NCI-H1105 treated with DMSO at 0.1 percent for 48 hours (cell line): Measurements from ENCODE around the gene DVL1.
A peak's percentile ranks its signal among the peaks of the same experiment; 100 is the strongest.

ENCODE experiments used
- DNase-seq: peaks from one replicate; lab custom pipeline; 2025; lab: John Stamatoyannopoulos, UW

DVL1 gene

GRCh38 chr1:1355416-1355815 is 6.2 kb upstream of the DVL1 start:
- peak; percentile 26 for DNase-seq

GRCh38 chr1:1354271-1355247 is 5.3 kb upstream of the DVL1 start:
- DNase-seq, result peak; percentile 13

GRCh38 chr1:1353389-1354151 is 4.4 kb upstream of the DVL1 start:
- peak; percentile 19 for DNase-seq

- no peak for DNase-seq
Measured at GRCh38 chr1:1352786-1353388, 3.7 kb upstream of the DVL1 start.

GRCh38 chr1:1351511-1352427 is 2.6 kb upstream of the DVL1 start:
- DNase-seq, result no peak

- DNase-seq, result peak; percentile 14
Measured at GRCh38 chr1:1348420-1349255, 580 bp downstream of the DVL1 start.

GRCh38 chr1:1347663-1348419 is 1.4 kb downstream of the DVL1 start:
- no peak for DNase-seq

GRCh38 chr1:1347026-1347595 is 2.1 kb downstream of the DVL1 start:
- no peak for DNase-seq

GRCh38 chr1:1346501-1346890 is 2.7 kb downstream of the DVL1 start:
- DNase-seq, result no peak

GRCh38 chr1:1345860-1346500 is 3.2 kb downstream of the DVL1 start:
- DNase-seq, result no peak

GRCh38 chr1:1345384-1345783 is 3.8 kb downstream of the DVL1 start:
- DNase-seq, result no peak

- DNase-seq, result no peak
Measured at GRCh38 chr1:1344655-1345361, 4.4 kb downstream of the DVL1 start.

GRCh38 chr1:1343811-1344421 is 5.3 kb downstream of the DVL1 start:
- DNase-seq, result no peak

- DNase-seq, result no peak
Measured at GRCh38 chr1:1342584-1343115, 6.6 kb downstream of the DVL1 start.

GRCh38 chr1:1342061-1342562 is 7.1 kb downstream of the DVL1 start:
- no peak for DNase-seq

- no peak for DNase-seq
Measured at GRCh38 chr1:1341549-1342021, 7.6 kb downstream of the DVL1 start.
